Skeletal muscle tissue (tissue), 4 donors: ENCODE measurements around the gene SLC25A43. TPM values are rescaled to one million over a fixed set of nuclear protein-coding genes. Genes with fewer than 3 reads are reported as not detected.
"Not testable (repeated sequence)": the region's sequence is repeated elsewhere in the genome, so short reads cannot be mapped to it uniquely, and the experiment has no call there.

Experiments used
- H3K27ac ChIP-seq: one replicate; pipeline ENCODE4 v1.7.0; 2013; ENCODE audit warnings: mild to moderate bottlenecking, low read depth, low read length, inconsistent platforms
- H3K27me3 ChIP-seq, 3 donors: one replicate each; pipeline ENCODE4 v1.7.0; 2013; ENCODE audit warnings: low read length in 3 of 3; ENCODE audit not compliant: control insufficient read depth in 3 of 3, insufficient read depth in 3 of 3
- H3K36me3 ChIP-seq, 3 donors: one replicate each; pipeline ENCODE4 v1.7.0; 2013; ENCODE audit warnings: low read length in 3 of 3; ENCODE audit not compliant: control insufficient read depth in 3 of 3, insufficient read depth in 3 of 3
- H3K4me1 ChIP-seq, 3 donors: one replicate each; pipeline ENCODE4 v1.7.0; 2013; ENCODE audit warnings: low read length in 3 of 3, mild to moderate bottlenecking in 3 of 3; ENCODE audit not compliant: control insufficient read depth in 3 of 3, insufficient read depth in 3 of 3
- H3K4me3 ChIP-seq, 3 donors: one replicate each; pipeline ENCODE4 v1.7.0; 2013; ENCODE audit warnings: low read length in 3 of 3
- H3K9ac ChIP-seq, 3 donors: one replicate each; pipeline ENCODE4 v1.7.0; 2013; ENCODE audit warnings: low read length in 3 of 3, mild to moderate bottlenecking in 3 of 3, moderate library complexity in 2 of 3, low read depth in 1 of 3
- H3K9me3 ChIP-seq, 3 donors: one replicate each; pipeline ENCODE4 v1.7.0; 2013; ENCODE audit warnings: low read length in 3 of 3; ENCODE audit not compliant: control insufficient read depth in 3 of 3
- total RNA-seq: library from RNA; depleted of rRNA; stranded (reverse); fragments of >200 nt; gene quantifications from one replicate; pipeline ENCODE4 v1.2.3, GENCODE V29; 2014
- donor health status: Osteomylitis.

SLC25A43 gene
- 6.3 TPM for total RNA-seq

DNA sequence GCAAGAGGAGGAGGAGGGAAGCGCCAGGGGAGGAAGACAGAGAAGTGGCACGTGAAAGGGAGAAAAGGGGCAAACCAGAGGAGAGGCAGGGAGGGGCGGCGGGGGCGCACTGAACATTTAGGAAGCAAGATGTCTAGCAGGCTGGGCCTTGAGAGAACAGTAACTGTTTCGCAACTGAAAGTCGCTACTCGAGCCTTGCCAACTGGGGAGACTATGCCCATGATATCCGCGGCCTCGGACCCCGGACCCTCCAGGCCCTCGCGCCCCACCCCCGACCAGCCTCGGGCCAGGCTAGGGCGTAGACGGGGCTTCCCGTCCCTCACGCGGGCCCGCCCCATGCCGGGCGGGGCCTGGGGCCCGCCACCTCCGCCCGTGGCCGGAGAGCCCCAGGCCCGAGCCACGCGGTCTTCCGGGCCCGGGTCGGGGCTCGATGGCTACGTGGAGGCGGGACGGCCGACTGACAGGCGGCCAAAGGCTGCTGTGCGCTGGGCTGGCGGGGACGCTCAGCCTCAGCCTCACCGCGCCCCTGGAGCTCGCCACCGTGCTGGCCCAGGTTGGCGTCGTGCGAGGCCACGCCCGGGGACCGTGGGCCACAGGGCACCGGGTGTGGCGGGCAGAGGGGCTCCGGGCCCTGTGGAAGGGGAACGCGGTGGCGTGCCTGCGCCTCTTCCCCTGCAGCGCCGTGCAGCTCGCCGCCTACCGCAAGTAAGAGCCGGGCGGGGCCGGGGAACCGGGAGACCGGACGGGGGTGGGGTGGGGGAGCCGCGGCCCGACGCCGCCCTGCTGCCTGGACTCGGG is at the start of gene SLC25A43:
SLC25A43 (plus strand) TSS at position 363 of the 798 bp plus-strand sequence; CDS start at position 431, 68 bp downstream.
- H3K4me3 ChIP-seq: peak within 1 kb of the TSS; percentile 56 to 67 (median 62)
- peaks cover 0 to 2% (median 0%) of the 10 kb centered on the region in 3 donors for H3K4me1 ChIP-seq
- H3K27me3 ChIP-seq: peaks cover 0 to 15% (median 0%) of the 10 kb centered on the region in 3 donors
- peak within 1 kb of the TSS; percentile 28 for H3K27ac ChIP-seq
- no peaks in the 10 kb centered on the region for H3K36me3 ChIP-seq
- peak within 1 kb of the TSS in 2 of 3 donors; percentile 38 to 66 for H3K9ac ChIP-seq
- H3K9me3 ChIP-seq: no peaks in the 10 kb centered on the region

- Histone ChIP-seq H3K4me1 (no peaks in the 10 kb centered on the region), H3K27ac (no peak overlapping the region), H3K27me3 (no peaks in the 10 kb centered on the region), H3K4me3 (no peak overlapping the region), H3K9ac (no peak overlapping the region), H3K9me3 (no peaks in the 10 kb centered on the region), H3K36me3 (no peaks in the 10 kb centered on the region)
These were observed 39.3 kb upstream of the SLC25A43 start for GRCh38 chrX:119359618-119360382.

DNA sequence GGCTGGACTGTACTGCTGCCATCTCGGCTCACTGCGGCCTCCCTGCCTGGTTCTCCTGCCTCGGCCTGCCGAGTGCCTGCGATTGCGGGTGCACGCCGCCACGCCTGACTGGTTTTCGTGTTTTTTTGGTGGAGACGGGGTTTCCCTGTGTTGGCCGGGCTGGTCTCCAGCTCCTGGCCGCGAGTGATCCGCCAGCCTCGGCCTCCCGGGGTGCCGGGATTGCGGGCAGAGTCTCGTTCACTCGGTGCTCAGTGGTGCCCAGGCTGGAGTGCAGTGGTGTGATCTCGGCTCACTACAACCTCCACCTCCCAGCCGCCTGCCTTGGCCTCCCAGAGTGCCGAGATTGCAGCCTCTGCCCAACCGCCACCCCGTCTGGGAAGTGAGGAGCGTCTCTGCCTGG is 37.7 kb upstream of the SLC25A43 start:
- H3K36me3 ChIP-seq, H3K4me3 ChIP-seq, H3K9ac ChIP-seq, H3K9me3 ChIP-seq, H3K27ac ChIP-seq, H3K27me3 ChIP-seq, H3K4me1 ChIP-seq: not testable (repeated sequence)

GRCh38 chrX:119362074-119362473 is 37.1 kb upstream of the SLC25A43 start:
- not testable (repeated sequence) for H3K27me3 ChIP-seq, H3K4me1 ChIP-seq, H3K9me3 ChIP-seq, H3K9ac ChIP-seq, H3K36me3 ChIP-seq, H3K27ac ChIP-seq, H3K4me3 ChIP-seq

GRCh38 chrX:119363391-119363790 is 35.7 kb upstream of the SLC25A43 start:
- Histone ChIP-seq H3K36me3 (no peaks in the 10 kb centered on the region), H3K9ac (no peak overlapping the region), H3K27me3 (no peaks in the 10 kb centered on the region), H3K4me1 (no peaks in the 10 kb centered on the region), H3K27ac (no peak overlapping the region), H3K4me3 (no peak overlapping the region), H3K9me3 (no peaks in the 10 kb centered on the region)

GRCh38 chrX:119371861-119372260 is 27.3 kb upstream of the SLC25A43 start:
- H3K9me3 ChIP-seq, H3K4me1 ChIP-seq, H3K36me3 ChIP-seq, H3K9ac ChIP-seq, H3K4me3 ChIP-seq, H3K27ac ChIP-seq, H3K27me3 ChIP-seq: not testable (repeated sequence)

DNA sequence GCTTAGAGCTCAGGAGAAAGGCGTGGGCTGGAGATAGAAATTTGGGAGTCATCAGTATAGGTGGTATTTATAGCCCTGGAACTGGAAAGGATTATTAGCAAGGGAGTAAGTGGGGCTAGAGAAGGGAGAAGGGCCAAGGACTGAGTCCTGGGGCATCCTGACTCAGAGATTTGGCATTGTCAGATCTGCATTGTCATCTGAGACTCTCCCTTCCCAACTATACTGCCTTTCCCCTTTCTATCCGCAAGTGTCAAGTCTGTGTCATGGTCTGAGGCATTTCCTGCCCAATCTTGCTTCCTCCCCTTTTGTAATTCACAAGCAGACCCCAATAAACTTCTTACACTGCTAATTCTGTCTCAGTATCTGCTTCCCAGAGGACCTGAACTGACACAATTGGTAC is 24.4 kb upstream of the SLC25A43 start:
- Histone ChIP-seq H3K27ac (no peak overlapping the region), H3K4me1 (no peaks in the 10 kb centered on the region), H3K27me3 (no peaks in the 10 kb centered on the region), H3K9me3 (no peaks in the 10 kb centered on the region), H3K4me3 (no peak overlapping the region), H3K9ac (no peak overlapping the region), H3K36me3 (no peaks in the 10 kb centered on the region)

DNA sequence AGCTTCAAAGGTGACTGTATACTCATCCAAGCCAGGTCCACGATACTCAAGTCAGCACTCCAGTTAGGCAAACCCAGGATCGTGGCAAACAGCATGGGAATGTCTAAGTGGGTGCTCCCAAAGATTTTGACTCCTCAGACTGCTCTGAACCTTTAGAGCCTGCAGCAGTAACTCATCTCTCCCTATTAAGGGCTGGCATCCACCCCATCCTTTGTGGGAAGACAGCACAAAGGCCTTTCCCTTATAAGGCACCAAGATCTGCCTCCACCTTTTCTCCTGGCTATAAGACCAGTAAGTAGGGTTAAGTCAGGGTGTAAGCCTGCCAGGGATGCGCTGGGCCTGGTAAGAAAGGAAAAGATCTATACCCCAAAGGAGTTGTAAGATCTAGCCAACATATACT is 23.6 kb upstream of the SLC25A43 start:
- H3K4me3 ChIP-seq: no peak overlapping the region

GRCh38 chrX:119376312-119376711 is 22.8 kb upstream of the SLC25A43 start:
- Histone ChIP-seq H3K4me1 (no peaks in the 10 kb centered on the region), H3K9ac (no peak overlapping the region), H3K27me3 (no peaks in the 10 kb centered on the region), H3K27ac (no peak overlapping the region), H3K36me3 (no peaks in the 10 kb centered on the region), H3K4me3 (no peak overlapping the region), H3K9me3 (no peaks in the 10 kb centered on the region)

More for the DNA sequence above, 23.6 kb upstream of the SLC25A43 start:
- no peak overlapping the region for H3K27ac ChIP-seq
- no peaks in the 10 kb centered on the region for H3K36me3 ChIP-seq
- no peak overlapping the region for H3K9ac ChIP-seq
- H3K27me3 ChIP-seq: no peaks in the 10 kb centered on the region
- H3K9me3 ChIP-seq: no peaks in the 10 kb centered on the region
- no peaks in the 10 kb centered on the region for H3K4me1 ChIP-seq

GRCh38 chrX:119381349-119381944 is 17.7 kb upstream of the SLC25A43 start:
- Histone ChIP-seq H3K9ac (no peak overlapping the region), H3K36me3 (no peaks in the 10 kb centered on the region), H3K9me3 (no peaks in the 10 kb centered on the region), H3K27ac (no peak overlapping the region), H3K27me3 (no peaks in the 10 kb centered on the region), H3K4me3 (no peak overlapping the region), H3K4me1 (no peaks in the 10 kb centered on the region)
